SK-N-MC (cell line): Measurements from ENCODE around the gene MZF1.
A peak's percentile ranks its signal among the peaks of the same experiment; 100 is the strongest.
"Not testable (repeated sequence)": the region's sequence is repeated elsewhere in the genome, so short reads cannot be mapped to it uniquely, and the experiment has no call there.

ENCODE experiments used
- DNase-seq: peaks from one replicate; pipeline ENCODE4 v3.0.0-alpha.2; 2011; ENCODE audit warnings: low read depth, low spot score
- H3K27ac ChIP-seq: fragments of 200-600 bp; sonication (generic); 2 replicates; pipeline ENCODE4 v1.5.1; 2016; ENCODE audit warnings: mixed run types
- H3K36me3 ChIP-seq: fragments of 200-600 bp; sonication (generic); 2 replicates; pipeline ENCODE4 v1.6.1; 2017; ENCODE audit warnings: antibody characterized with exemption, low read length, mixed read lengths; ENCODE audit not compliant: insufficient read depth
- H3K4me3 ChIP-seq: fragments of 200-600 bp; sonication (generic); 2 replicates; pipeline ENCODE4 v1.5.1; 2016
- H3K9ac ChIP-seq: fragments of 200-600 bp; sonication (generic); 2 replicates; pipeline ENCODE4 v1.8.0; 2017; ENCODE audit warnings: mixed run types, mixed read lengths; ENCODE audit not compliant: insufficient read length
- H3K9me3 ChIP-seq: fragments of 200-600 bp; sonication (generic); 2 replicates; pipeline ENCODE4 v1.6.1; 2017; ENCODE audit warnings: low read depth, mild to moderate bottlenecking, antibody characterized with exemption, low read length, moderate library complexity, mixed read lengths
- EZH2 ChIP-seq: fragments of 200-600 bp; sonication (generic); IDR thresholded peaks from one replicate; pipeline ENCODE4 v1.6.1; 2017; ENCODE audit warnings: antibody characterized with exemption
- FOXP2 ChIP-seq: optimal IDR thresholded peaks from 2 replicates; pipeline ENCODE3; 2011; ENCODE audit warnings: mild to moderate bottlenecking, moderate library complexity; ENCODE audit not compliant: insufficient read depth; ENCODE audit errors: extremely low read length, control extremely low read depth
- POLR2AphosphoS5 ChIP-seq: IDR thresholded peaks from 2 replicates; pipeline ENCODE4 v1.6.1; 2012; ENCODE audit warnings: mild to moderate bottlenecking, low read depth, low read length, borderline replicate concordance

The MZF1 gene

GRCh38 chr19:58572818-58573657 is at the start of gene MZF1:
Gene MZF1, minus strand, starts transcription at chr19:58573335. Its CDS starts 1,946 bp downstream, at chr19:58571389.
- DNase-seq, result peak; percentile 100
- Histone ChIP-seq H3K27ac (peak within 1 kb of the TSS; percentile 97), H3K9me3 (no peaks in the 10 kb centered on the region), H3K4me3 (peak within 1 kb of the TSS; percentile 95), H3K36me3 (no peaks in the 10 kb centered on the region; the same call in 1 of the 2 replicates), H3K9ac (peak within 1 kb of the TSS; percentile 84)
- TF ChIP-seq FOXP2 (peak; percentile 97), EZH2 (no peak), POLR2AphosphoS5 (peak; percentile 35; the same call in 1 of the 2 replicates)

- not testable (repeated sequence) for DNase-seq
Measured at GRCh38 chr19:58607213-58607612, 34.1 kb upstream of the MZF1 start.

GRCh38 chr19:58606251-58606896 is 33.2 kb upstream of the MZF1 start:
- DNase-seq, H3K36me3 ChIP-seq, H3K9ac ChIP-seq, H3K9me3 ChIP-seq, H3K4me3 ChIP-seq, H3K27ac ChIP-seq: not testable (repeated sequence)

More at GRCh38 chr19:58607213-58607612, 34.1 kb upstream of the MZF1 start:
- H3K27ac ChIP-seq, H3K9me3 ChIP-seq, H3K9ac ChIP-seq, H3K4me3 ChIP-seq, H3K36me3 ChIP-seq: not testable (repeated sequence)

- TF ChIP-seq EZH2, result no peak
- Histone ChIP-seq H3K36me3 (peaks cover 19% of the 10 kb centered on the region; the same call in 1 of the 2 replicates), H3K4me3 (no peak overlapping the region), H3K9me3 (no peaks in the 10 kb centered on the region), H3K9ac (no peak overlapping the region), H3K27ac (no peak overlapping the region)
- DNase-seq, result no peak
Measured at GRCh38 chr19:58586133-58586765, 13.1 kb upstream of the MZF1 start.

- Histone ChIP-seq H3K9ac (no peak overlapping the region), H3K4me3 (no peak overlapping the region), H3K36me3 (peaks cover 22% of the 10 kb centered on the region; the same call in 1 of the 2 replicates), H3K9me3 (no peaks in the 10 kb centered on the region), H3K27ac (peak overlapping the region; percentile 37; the same call in 1 of the 2 replicates)
- no peak for DNase-seq
- TF ChIP-seq FOXP2 (no peak), EZH2 (no peak)
Measured at GRCh38 chr19:58585442-58586132, 12.5 kb upstream of the MZF1 start.

- Histone ChIP-seq H3K4me3 (no peak overlapping the region), H3K9ac (no peak overlapping the region), H3K9me3 (no peaks in the 10 kb centered on the region), H3K36me3 (peaks cover 22% of the 10 kb centered on the region; the same call in 1 of the 2 replicates), H3K27ac (peak overlapping the region; percentile 37; the same call in 1 of the 2 replicates)
- TF ChIP-seq EZH2 (no peak), FOXP2 (no peak), POLR2AphosphoS5 (no peak)
- DNase-seq, result no peak
Measured at GRCh38 chr19:58584498-58585441, 11.6 kb upstream of the MZF1 start.

GRCh38 chr19:58582985-58583384 is 9.8 kb upstream of the MZF1 start:
- TF ChIP-seq EZH2 (no peak), POLR2AphosphoS5 (no peak), FOXP2 (no peak)
- no peak for DNase-seq
- Histone ChIP-seq H3K9ac (no peak overlapping the region), H3K36me3 (peaks cover 22% of the 10 kb centered on the region; the same call in 1 of the 2 replicates), H3K27ac (no peak overlapping the region), H3K4me3 (no peak overlapping the region), H3K9me3 (no peaks in the 10 kb centered on the region)
